ENCODE data around the gene PEX12. TPM values are rescaled to one million over a fixed set of nuclear protein-coding genes. Genes with fewer than 3 reads are reported as not detected.
A peak's percentile ranks its signal among the peaks of the same experiment; 100 is the strongest.

The PEX12 gene
- total RNA-seq, 1 donor from 2014 or later = 4.4 TPM

- H3K27me3 Mint-ChIP-seq (ENCODE audit: unreplicated experiment) = no peaks in the 10 kb centered on the region
- H3K4me1 Mint-ChIP-seq (ENCODE audit: unreplicated experiment) = no peaks in the 10 kb centered on the region
- no peak for TF ChIP-seq CTCF (IDR thresholded peaks at IDR 0.05; ENCODE audit: unreplicated experiment)
- no peak for DNase-seq (ENCODE audit: low spot score)
- H3K4me3 Mint-ChIP-seq (ENCODE audit: unreplicated experiment) = no peak overlapping the region
- no peak overlapping the region for H3K27ac Mint-ChIP-seq (ENCODE audit: unreplicated experiment)
- no peaks in the 10 kb centered on the region for H3K9me3 Mint-ChIP-seq (ENCODE audit: unreplicated experiment)
- H3K36me3 Mint-ChIP-seq (ENCODE audit: low read depth, unreplicated experiment) = peaks cover 26% of the 10 kb centered on the region
These were observed 17.7 kb upstream of the PEX12 start for GRCh38 chr17:35596072-35596471.

- no peak for TF ChIP-seq CTCF (IDR thresholded peaks at IDR 0.05; ENCODE audit: unreplicated experiment)
- H3K4me1 Mint-ChIP-seq (ENCODE audit: unreplicated experiment) = peaks cover 20% of the 10 kb centered on the region
These were observed 10.0 kb upstream of the PEX12 start for GRCh38 chr17:35588196-35588920.

GRCh38 chr17:35587074-35587961, 8.9 kb upstream of the PEX12 start, which contains the start of gene AP2B1:
Gene AP2B1, plus strand, starts transcription at chr17:35587322. Its CDS starts 6,709 bp downstream, at chr17:35594031.
- Mint-ChIP-seq H3K4me1 (ENCODE audit: unreplicated experiment) (peaks cover 20% of the 10 kb centered on the region), H3K36me3 (ENCODE audit: low read depth, unreplicated experiment) (no peaks in the 10 kb centered on the region), H3K4me3 (ENCODE audit: unreplicated experiment) (peak within 1 kb of the TSS; percentile 99), H3K27me3 (ENCODE audit: unreplicated experiment) (peaks cover 7% of the 10 kb centered on the region), H3K9me3 (ENCODE audit: unreplicated experiment) (no peaks in the 10 kb centered on the region), H3K27ac (ENCODE audit: unreplicated experiment) (peak within 1 kb of the TSS; percentile 99)
- DNase-seq (ENCODE audit: low spot score) = peak; percentile 95
- TF ChIP-seq CTCF (IDR thresholded peaks at IDR 0.05; ENCODE audit: unreplicated experiment) = no peak

More at GRCh38 chr17:35588196-35588920, 10.0 kb upstream of the PEX12 start:
- Mint-ChIP-seq H3K4me3 (ENCODE audit: unreplicated experiment) (peak overlapping the region; percentile 99), H3K27ac (ENCODE audit: unreplicated experiment) (peak overlapping the region; percentile 99), H3K27me3 (ENCODE audit: unreplicated experiment) (peaks cover 7% of the 10 kb centered on the region), H3K36me3 (ENCODE audit: low read depth, unreplicated experiment) (no peaks in the 10 kb centered on the region), H3K9me3 (ENCODE audit: unreplicated experiment) (no peaks in the 10 kb centered on the region)
- no peak for DNase-seq (ENCODE audit: low spot score)

- Mint-ChIP-seq H3K27ac (ENCODE audit: unreplicated experiment) (peak overlapping the region; percentile 99), H3K36me3 (ENCODE audit: low read depth, unreplicated experiment) (no peaks in the 10 kb centered on the region), H3K4me3 (ENCODE audit: unreplicated experiment) (peak overlapping the region; percentile 99), H3K9me3 (ENCODE audit: unreplicated experiment) (no peaks in the 10 kb centered on the region), H3K4me1 (ENCODE audit: unreplicated experiment) (peaks cover 20% of the 10 kb centered on the region), H3K27me3 (ENCODE audit: unreplicated experiment) (peaks cover 7% of the 10 kb centered on the region)
- DNase-seq (ENCODE audit: low spot score) = no peak
- TF ChIP-seq CTCF (IDR thresholded peaks at IDR 0.05; ENCODE audit: unreplicated experiment) = no peak
These were observed 8.2 kb upstream of the PEX12 start for GRCh38 chr17:35586569-35587073.
